ENCODE data around the gene PKNOX2.

PKNOX2 gene

GRCh38 chr11:125258291-125259032 is 93.9 kb downstream of the PKNOX2 start:
- DNase-seq, result no peak

GRCh38 chr11:125261588-125261987 is 97.0 kb downstream of the PKNOX2 start:
- no peak for DNase-seq

- DNase-seq, result peak in 1 of 56 donors; percentile 8
These were observed 97.8 kb downstream of the PKNOX2 start for GRCh38 chr11:125262194-125262829.

- peak in 7 of 56 donors; percentile 24 to 52 (median 30) for DNase-seq
These were observed 98.3 kb downstream of the PKNOX2 start for GRCh38 chr11:125262830-125263218.

GRCh38 chr11:125263268-125263790 is 98.8 kb downstream of the PKNOX2 start:
- peak in 52 of 56 donors; percentile 34 to 86 (median 68) for DNase-seq

GRCh38 chr11:125264100-125265022 is 99.8 kb downstream of the PKNOX2 start:
- DNase-seq, result no peak

GRCh38 chr11:125267548-125267947 is 103.0 kb downstream of the PKNOX2 start:
- DNase-seq, result no peak

- peak in 1 of 56 donors; percentile 16 for DNase-seq
These were observed 104.1 kb downstream of the PKNOX2 start for GRCh38 chr11:125268611-125269010.

- no peak for DNase-seq
These were observed 105.6 kb downstream of the PKNOX2 start for GRCh38 chr11:125270106-125270505.

- DNase-seq, result no peak
These were observed 106.2 kb downstream of the PKNOX2 start for GRCh38 chr11:125270711-125271110.

- no peak for DNase-seq
These were observed 107.0 kb downstream of the PKNOX2 start for GRCh38 chr11:125271483-125272091.

GRCh38 chr11:125272092-125272491 is 107.5 kb downstream of the PKNOX2 start:
- no peak for DNase-seq

- peak in 2 of 56 donors; percentile 16 to 19 for DNase-seq
These were observed 108.3 kb downstream of the PKNOX2 start for GRCh38 chr11:125272821-125273220.

GRCh38 chr11:125273519-125274000 is 109.0 kb downstream of the PKNOX2 start:
- DNase-seq, result no peak

- DNase-seq, result no peak
These were observed 109.8 kb downstream of the PKNOX2 start for GRCh38 chr11:125274309-125274708.

- no peak for DNase-seq
These were observed 110.2 kb downstream of the PKNOX2 start for GRCh38 chr11:125274774-125275173.

GRCh38 chr11:125275905-125276618 is 111.5 kb downstream of the PKNOX2 start:
- DNase-seq, result no peak

- no peak for DNase-seq
These were observed 112.0 kb downstream of the PKNOX2 start for GRCh38 chr11:125276619-125276976.

- DNase-seq, result peak in 2 of 56 donors; percentile 14 to 22
These were observed 115.3 kb downstream of the PKNOX2 start for GRCh38 chr11:125279676-125280418.

GRCh38 chr11:125280646-125281045 is 116.1 kb downstream of the PKNOX2 start:
- DNase-seq, result no peak

All from nucleus accumbens (tissue), 56 donors.